Subcutaneous abdominal adipose tissue (tissue), 5 donors: Measurements from ENCODE around the gene SPATA1.

Experiments used
- H3K27ac ChIP-seq: one replicate; pipeline ENCODE4 v1.7.0; 2013; ENCODE audit warnings: low read depth, mild to moderate bottlenecking, inconsistent platforms, low read length, moderate library complexity
- H3K27me3 ChIP-seq, 5 donors: one replicate each; pipeline ENCODE4 v1.7.0; 2013; ENCODE audit warnings: low read length in 5 of 5, inconsistent platforms in 1 of 5; ENCODE audit not compliant: control insufficient read depth in 5 of 5, insufficient read depth in 4 of 5
- H3K36me3 ChIP-seq, 5 donors: one replicate each; pipeline ENCODE4 v1.7.0; 2013; ENCODE audit warnings: low read length in 5 of 5; ENCODE audit not compliant: control insufficient read depth in 5 of 5, insufficient read depth in 5 of 5
- H3K4me1 ChIP-seq, 5 donors: one replicate each; pipeline ENCODE4 v1.7.0; 2013; ENCODE audit warnings: low read length in 5 of 5, mild to moderate bottlenecking in 3 of 5, moderate library complexity in 1 of 5; ENCODE audit not compliant: control insufficient read depth in 5 of 5, insufficient read depth in 5 of 5
- H3K4me3 ChIP-seq, 5 donors: one replicate each; pipeline ENCODE4 v1.7.0; 2013; ENCODE audit warnings: low read length in 5 of 5, low read depth in 1 of 5
- H3K9ac ChIP-seq, 5 donors: one replicate each; pipeline ENCODE4 v1.7.0; 2013; ENCODE audit warnings: low read length in 5 of 5, mild to moderate bottlenecking in 4 of 5, moderate library complexity in 3 of 5
- H3K9me3 ChIP-seq, 5 donors: one replicate each; pipeline ENCODE4 v1.7.0; 2013; ENCODE audit warnings: low read length in 5 of 5; ENCODE audit not compliant: control insufficient read depth in 5 of 5
- donor health status: healthy.
- donor health status: healthy.
- donor health status: healthy.
- donor health status: healthy.
- donor health status: healthy.

The SPATA1 gene

DNA sequence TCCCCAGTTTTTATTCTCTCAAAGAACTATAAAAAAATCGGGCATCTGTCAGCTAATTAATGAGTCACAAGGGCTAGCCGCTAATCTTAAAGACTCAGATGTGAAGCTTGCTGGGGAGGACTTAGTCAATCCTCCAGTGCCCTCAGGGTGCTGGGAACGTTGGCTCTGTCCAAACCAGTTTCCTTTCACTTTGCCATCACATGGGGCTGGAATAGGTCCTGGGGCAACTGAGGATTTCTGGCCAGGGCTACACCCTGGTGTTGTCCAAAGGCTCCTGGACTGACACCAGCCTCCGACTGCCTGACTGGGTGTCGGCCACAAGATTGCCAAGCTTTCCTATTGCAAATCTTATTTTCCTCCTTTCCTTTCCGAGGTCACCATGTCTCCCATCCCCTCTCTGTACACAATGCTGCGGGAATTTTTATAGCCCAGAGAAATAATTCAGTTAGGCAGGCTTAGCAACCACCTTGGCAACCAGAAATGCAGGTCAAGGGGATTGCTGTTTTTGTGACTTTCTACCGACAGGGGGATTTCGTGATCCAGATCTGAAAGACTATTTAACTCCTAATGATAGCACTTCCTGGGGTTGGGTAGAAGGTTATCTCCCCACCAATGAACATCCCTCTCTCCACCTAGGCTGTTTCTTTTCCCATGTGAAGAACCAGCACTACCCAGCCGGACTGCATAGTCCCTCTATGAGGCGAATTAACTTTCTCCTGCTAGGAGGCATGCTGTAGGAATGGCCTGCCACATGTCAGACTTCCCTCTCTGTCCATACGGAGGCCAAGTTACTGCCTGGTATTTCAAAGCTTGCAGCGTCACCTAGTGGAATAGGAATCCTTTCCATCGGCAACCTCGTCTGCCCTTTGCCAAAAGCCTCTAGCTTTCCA lies 98.0 kb downstream of the SPATA1 start:
- Histone ChIP-seq H3K9me3 (peaks cover 0 to 15% (median 8%) of the 10 kb centered on the region in 5 donors), H3K27me3 (no peaks in the 10 kb centered on the region), H3K9ac (peak overlapping the region in 1 of 5 donors; percentile 4), H3K4me1 (peaks cover 0 to 7% (median 3%) of the 10 kb centered on the region in 5 donors), H3K4me3 (peak overlapping the region; percentile 20 to 64 (median 51)), H3K36me3 (no peaks in the 10 kb centered on the region), H3K27ac (peak overlapping the region; percentile 50)

DNA sequence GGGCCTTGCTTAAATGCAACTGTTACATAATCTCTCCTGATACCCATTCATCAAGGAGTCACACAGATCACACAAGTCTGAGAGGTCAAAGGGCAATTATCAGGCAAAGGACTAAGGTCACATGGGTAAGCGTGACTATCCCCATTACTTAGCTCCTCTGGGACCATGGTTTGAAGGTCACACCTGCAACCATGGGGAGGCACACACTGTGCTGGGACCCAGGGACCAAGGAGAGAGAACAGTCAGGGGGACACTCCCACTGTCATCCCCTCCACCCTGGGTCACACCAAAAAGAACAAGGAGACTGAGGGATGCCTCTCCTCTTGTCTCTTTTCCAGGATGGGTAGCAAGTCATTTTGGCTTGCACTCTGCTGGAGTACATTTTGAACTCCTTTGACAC lies 99.0 kb downstream of the SPATA1 start:
- Histone ChIP-seq H3K27ac (no peak overlapping the region), H3K9ac (no peak overlapping the region), H3K27me3 (no peaks in the 10 kb centered on the region), H3K4me1 (peaks cover 0 to 7% (median 3%) of the 10 kb centered on the region in 5 donors), H3K36me3 (no peaks in the 10 kb centered on the region), H3K4me3 (peak overlapping the region in 1 of 5 donors; percentile 8), H3K9me3 (peaks cover 0 to 15% (median 8%) of the 10 kb centered on the region in 5 donors)

DNA sequence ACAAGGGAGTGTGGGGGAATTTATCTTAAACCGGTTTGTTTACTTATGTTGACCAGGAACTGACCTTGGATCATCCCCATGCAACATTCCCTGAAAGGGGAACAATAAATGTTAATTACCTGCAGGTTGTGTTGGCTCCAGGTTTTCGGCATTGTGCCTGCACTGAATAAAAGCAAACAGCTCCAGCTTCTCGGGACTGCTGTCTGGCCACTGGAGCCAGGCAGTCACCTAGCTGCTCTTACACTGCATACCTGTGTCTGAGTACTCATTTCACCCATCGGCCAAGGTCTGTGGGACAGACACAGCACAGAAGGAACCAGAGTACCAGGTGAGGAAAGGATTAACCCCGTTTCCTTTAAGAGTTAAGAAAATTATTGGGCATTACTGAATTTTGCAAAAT lies 100.8 kb downstream of the SPATA1 start:
- Histone ChIP-seq H3K27me3 (no peaks in the 10 kb centered on the region), H3K36me3 (no peaks in the 10 kb centered on the region), H3K9ac (no peak overlapping the region), H3K4me1 (peaks cover 0 to 7% (median 3%) of the 10 kb centered on the region in 5 donors), H3K4me3 (no peak overlapping the region), H3K9me3 (peaks cover 0 to 15% (median 8%) of the 10 kb centered on the region in 5 donors), H3K27ac (no peak overlapping the region)

DNA sequence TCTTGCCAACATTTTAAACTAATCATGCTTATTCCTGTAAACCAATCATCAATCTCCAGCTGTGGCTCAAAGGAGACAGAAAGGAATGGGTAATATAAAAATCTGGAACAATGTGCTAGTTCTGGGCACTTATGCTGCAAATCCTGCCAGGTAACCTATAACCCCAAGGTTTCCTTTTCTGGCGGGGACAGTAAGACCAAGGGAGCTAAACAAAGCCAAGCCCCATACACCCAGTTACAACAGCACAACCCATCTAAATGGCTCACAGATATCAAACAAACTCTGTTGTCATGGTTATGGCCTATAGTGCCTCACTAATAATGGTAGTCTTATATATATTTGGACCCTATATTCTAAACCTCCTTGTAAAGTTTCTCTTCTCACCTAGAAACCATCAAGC lies 104.9 kb downstream of the SPATA1 start:
- H3K9ac ChIP-seq: no peak overlapping the region
- H3K4me1 ChIP-seq: no peaks in the 10 kb centered on the region
- H3K4me3 ChIP-seq: no peak overlapping the region
- peaks cover 0 to 5% (median 2%) of the 10 kb centered on the region in 5 donors for H3K9me3 ChIP-seq
- no peaks in the 10 kb centered on the region for H3K36me3 ChIP-seq
- H3K27me3 ChIP-seq: no peaks in the 10 kb centered on the region
- no peak overlapping the region for H3K27ac ChIP-seq

DNA sequence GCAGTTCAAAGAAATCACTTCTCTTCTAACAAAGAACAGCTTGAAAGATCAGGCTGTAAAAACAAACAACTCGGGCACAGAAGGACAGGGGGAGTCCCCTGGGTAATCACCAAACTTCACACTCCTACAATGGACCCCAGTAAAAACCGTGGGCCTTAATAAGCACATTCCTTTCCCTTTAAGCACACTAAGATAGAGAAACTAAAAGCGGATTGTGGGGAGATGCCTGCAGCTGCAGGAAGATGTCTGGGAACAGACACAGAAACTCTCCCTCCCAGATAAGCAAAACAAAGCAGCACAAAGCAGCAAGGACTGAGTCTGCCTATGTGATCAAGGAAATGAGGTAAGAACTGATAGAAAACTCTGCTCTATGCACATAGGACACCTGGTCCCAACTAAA lies 105.6 kb downstream of the SPATA1 start:
- no peak overlapping the region for H3K9ac ChIP-seq
- no peaks in the 10 kb centered on the region for H3K36me3 ChIP-seq
- no peaks in the 10 kb centered on the region for H3K27me3 ChIP-seq
- no peak overlapping the region for H3K4me3 ChIP-seq
- no peaks in the 10 kb centered on the region for H3K4me1 ChIP-seq
- H3K9me3 ChIP-seq: peaks cover 0 to 5% (median 0%) of the 10 kb centered on the region in 5 donors
- no peak overlapping the region for H3K27ac ChIP-seq

DNA sequence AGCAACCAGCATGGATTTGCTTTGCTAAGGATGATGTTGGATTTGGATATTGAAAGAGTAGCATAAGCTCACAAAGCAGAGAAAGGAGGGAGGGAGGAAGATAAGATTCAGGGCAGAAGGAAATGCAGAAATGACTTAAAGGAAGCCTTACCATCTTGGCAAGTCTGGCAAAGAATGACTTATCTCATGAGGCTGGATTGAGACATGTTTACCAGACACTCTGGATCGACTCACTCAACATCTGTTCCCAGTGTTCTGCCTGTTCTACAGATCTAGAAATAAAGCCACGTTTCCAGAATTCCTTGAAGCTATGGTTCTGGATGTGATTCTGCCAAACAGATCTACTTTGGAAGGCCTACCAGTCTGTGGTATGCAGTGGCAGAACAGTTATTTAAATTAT lies 106.8 kb downstream of the SPATA1 start:
- Histone ChIP-seq H3K27me3 (no peaks in the 10 kb centered on the region), H3K4me1 (no peaks in the 10 kb centered on the region), H3K27ac (no peak overlapping the region), H3K36me3 (no peaks in the 10 kb centered on the region), H3K9ac (no peak overlapping the region), H3K9me3 (peaks cover 0 to 5% (median 0%) of the 10 kb centered on the region in 5 donors), H3K4me3 (no peak overlapping the region)

DNA sequence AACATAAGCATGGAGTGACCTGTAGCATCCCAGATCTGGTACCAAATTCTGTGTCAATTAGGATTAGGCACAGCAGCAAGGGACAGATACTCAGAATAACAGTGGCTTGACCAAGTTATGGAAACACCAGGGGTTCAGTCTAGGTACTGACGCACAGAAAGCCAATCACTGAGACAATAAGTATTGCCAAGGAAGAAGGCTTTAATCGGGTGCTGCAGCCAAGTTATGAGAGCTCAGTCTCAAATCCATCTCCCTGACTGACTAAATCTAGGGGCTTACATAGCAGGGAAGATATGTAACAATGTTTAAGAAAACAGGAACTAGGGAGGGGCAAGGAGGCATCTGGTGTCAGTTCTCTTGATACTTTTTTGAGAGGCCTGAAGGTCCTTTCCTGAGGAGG lies 107.7 kb downstream of the SPATA1 start:
- Histone ChIP-seq H3K4me1 (no peaks in the 10 kb centered on the region), H3K27me3 (no peaks in the 10 kb centered on the region), H3K4me3 (no peak overlapping the region), H3K9me3 (peaks cover 0 to 5% (median 0%) of the 10 kb centered on the region in 5 donors), H3K27ac (no peak overlapping the region), H3K9ac (no peak overlapping the region), H3K36me3 (no peaks in the 10 kb centered on the region)

DNA sequence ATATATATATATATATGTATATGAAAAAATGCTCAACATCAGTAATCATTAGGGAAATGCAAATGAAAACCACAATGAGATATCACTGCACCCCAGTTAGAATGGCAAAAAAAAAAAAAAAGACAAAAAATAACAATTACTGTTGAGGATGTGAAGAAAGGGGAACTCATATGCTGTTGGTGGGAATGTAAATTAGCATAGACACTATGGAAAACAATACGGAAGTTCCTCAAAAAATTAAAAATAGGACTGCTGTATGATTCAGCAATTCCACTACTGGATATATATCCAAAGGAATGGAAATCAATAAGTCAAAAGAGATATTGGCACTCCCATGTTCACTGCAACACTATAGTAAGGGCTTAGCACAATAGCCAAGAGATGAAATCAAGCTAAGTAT lies 109.6 kb downstream of the SPATA1 start:
- H3K4me1 ChIP-seq: peaks cover 0 to 9% (median 7%) of the 10 kb centered on the region in 5 donors
- H3K9me3 ChIP-seq: peaks cover 0 to 5% (median 0%) of the 10 kb centered on the region in 5 donors
- no peak overlapping the region for H3K4me3 ChIP-seq

More for the DNA sequence above, 109.6 kb downstream of the SPATA1 start:
- Histone ChIP-seq H3K36me3 (no peaks in the 10 kb centered on the region), H3K27me3 (no peaks in the 10 kb centered on the region), H3K27ac (no peak overlapping the region), H3K9ac (no peak overlapping the region)
